EH (cell line): Measurements from ENCODE around the gene CRYGD.

Source experiments
- DNase-seq: peaks from one replicate; pipeline ENCODE4 v3.0.0-alpha.2; 2015; ENCODE audit warnings: low read depth

The CRYGD gene

DNA sequence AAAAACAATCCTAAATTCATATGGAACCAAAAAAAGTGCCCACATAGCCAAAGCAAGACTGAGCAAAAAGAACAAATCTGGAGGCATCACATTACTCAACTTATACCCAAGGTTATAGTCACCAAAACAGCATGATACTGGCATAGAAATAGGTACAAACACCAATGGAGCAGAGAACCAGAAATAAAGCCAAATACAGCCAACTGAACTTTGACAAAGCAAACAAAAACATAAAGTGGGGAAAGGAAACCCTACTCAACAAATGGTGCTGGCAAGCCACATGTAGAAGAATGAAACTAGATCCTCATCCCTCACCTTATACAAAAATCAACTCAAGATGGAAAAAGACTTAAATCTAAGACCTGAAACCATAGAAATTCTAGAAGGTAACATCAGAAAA, 40.5 kb downstream of the CRYGD start:
- no peak for DNase-seq

DNA sequence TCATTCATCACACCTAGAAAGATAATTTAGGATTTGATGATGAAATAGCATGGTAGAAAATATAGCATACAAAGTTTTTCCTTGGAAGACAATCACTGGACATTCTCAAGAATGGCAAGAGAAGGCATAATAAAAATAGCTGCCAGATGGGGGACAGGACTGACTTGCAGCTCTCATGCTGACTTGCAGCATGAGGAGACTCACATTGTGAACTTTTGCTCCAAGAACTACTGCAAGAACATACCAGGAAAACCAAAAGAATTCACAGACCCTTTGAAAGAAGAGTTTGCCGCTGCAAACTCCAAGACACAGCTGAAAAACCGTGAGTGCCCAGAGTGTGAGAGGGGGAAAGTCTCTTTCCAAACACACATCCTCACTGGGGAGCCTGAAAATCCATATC, 47.0 kb downstream of the CRYGD start:
- DNase-seq: peak; percentile 67

DNA sequence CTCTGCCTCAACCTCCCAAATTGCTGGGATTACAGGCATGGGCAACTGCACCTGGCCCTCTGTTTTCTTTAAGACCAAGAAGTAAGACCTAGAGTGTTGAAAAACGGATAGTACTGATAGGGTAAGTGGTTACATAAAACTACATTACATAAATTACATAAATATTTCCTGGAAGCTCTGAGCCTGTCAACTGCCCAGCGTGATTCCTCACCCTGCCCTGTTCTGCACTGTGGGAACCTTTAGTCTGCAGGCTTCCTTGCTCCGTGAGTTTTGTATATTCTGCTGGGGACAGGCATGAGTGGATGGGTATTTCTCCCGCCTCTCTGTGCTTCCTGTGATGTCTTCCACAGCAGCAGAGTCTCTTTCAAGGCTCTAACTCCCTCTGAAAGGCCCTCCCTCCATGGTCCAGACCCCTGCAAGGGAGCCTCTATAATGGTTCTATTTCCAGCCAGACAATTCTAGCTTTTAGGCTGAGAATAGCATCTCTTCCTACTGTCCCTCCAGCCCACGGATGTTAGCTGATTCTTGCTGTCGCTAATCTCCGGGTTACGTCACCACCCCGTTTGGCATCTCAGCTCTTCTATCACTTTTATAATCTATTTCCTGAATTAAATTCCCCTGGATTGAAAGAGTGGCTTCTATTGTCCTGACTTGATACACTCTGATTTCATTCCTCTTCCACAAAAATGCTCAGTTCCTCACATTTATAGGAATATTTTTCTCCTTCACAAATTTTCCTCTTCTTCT, 49.5 kb downstream of the CRYGD start:
- peak; percentile 24 for DNase-seq

DNA sequence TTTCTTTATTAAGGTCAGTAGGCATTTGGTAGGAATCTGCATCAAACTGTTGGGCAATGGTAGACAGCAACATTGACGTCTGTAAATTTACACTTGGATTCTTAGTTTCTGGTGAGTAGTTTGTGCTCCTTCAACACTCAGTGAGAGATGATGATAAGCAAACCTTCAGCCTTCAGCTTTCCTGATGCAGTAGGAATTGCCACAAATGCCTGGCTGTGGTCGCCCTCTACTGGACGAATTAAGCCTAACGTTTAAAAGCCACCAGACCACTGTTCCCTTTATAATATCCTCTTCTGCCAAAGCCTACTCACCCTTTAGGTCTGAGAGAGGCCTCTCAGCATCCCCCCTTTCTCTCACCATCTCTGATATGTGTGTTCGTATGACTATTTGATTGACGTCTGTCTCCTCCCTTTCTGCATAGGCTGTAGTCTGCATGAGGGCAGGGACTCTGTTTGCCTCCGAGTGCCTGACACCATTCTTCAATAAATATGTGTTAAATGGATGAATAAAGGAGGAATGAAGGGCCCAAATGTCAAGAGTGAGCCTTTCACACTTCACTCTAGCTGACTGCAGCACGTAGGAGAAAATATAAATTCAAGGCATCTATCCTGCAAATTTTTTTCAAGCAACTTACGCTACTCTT, 52.0 kb downstream of the CRYGD start:
- DNase-seq: peak; percentile 72
